Measurements from ENCODE around the gene CNPPD1.

DNA sequence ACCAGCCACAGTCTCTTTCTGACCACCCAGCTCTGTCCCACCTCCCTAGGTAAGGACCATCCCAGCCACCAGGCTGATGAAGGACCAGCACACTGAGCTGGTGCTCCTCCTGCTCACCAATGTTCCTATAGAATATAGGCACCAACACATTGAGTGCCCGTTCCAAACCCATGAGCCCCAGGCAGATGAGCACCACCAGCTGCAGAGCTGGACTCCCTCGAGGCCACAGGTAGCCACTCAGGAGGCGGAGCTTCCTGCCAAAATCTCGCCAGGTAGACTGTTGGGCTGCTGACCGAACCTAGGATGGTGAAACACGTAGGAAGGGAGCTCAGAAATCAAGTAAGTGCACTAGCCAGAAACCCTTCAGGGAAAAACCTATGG is 39.8 kb upstream of the CNPPD1 start:
- TF ChIP-seq, protein P1, sequence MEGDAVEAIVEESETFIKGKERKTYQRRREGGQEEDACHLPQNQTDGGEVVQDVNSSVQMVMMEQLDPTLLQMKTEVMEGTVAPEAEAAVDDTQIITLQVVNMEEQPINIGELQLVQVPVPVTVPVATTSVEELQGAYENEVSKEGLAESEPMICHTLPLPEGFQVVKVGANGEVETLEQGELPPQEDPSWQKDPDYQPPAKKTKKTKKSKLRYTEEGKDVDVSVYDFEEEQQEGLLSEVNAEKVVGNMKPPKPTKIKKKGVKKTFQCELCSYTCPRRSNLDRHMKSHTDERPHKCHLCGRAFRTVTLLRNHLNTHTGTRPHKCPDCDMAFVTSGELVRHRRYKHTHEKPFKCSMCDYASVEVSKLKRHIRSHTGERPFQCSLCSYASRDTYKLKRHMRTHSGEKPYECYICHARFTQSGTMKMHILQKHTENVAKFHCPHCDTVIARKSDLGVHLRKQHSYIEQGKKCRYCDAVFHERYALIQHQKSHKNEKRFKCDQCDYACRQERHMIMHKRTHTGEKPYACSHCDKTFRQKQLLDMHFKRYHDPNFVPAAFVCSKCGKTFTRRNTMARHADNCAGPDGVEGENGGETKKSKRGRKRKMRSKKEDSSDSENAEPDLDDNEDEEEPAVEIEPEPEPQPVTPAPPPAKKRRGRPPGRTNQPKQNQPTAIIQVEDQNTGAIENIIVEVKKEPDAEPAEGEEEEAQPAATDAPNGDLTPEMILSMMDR (conservative IDR thresholded peaks at IDR 0.05; ENCODE audit: low read depth, low read length) = no peak
- no peak for TF ChIP-seq EZH2 (IDR thresholded peaks at IDR 0.05; ENCODE audit: low read length, unreplicated experiment)
- no peak for TF ChIP-seq EZH2phosphoT487 (IDR thresholded peaks at IDR 0.05; ENCODE audit: borderline replicate concordance, low read length)
